HepG2 (cell line): ENCODE measurements around the gene OBP2A. TPM values are rescaled to one million over a fixed set of nuclear protein-coding genes. Genes with fewer than 3 reads are reported as not detected.

Experiments used
- ASH2L ChIP-seq: fragments of 300-600, 200-600 bp; sonication (generic); IDR thresholded peaks from 2 replicates; pipeline ENCODE4 v1.7.0; 2017; ENCODE audit warnings: low read depth, mild to moderate bottlenecking, moderate library complexity, mixed read lengths, low read length; ENCODE audit not compliant: insufficient read length
- FOSL2 ChIP-seq: sonication (generic); formaldehyde crosslinking; IDR thresholded peaks from 2 replicates; pipeline ENCODE4 v1.4.0; 2020; ENCODE audit warnings: missing genetic modification reagents
- HBP1 ChIP-seq: IDR thresholded peaks from 2 replicates; pipeline ENCODE4 v1.6.1; 2016; ENCODE audit warnings: low read depth, control low read depth
- KMT2A ChIP-seq: sonication (generic); formaldehyde crosslinking; IDR thresholded peaks from 2 replicates; pipeline ENCODE4 v1.4.0; 2020; ENCODE audit warnings: missing genetic modification reagents
- MAZ ChIP-seq, 2 experiments: sonication (generic) in 1 of 2; formaldehyde crosslinking in 1 of 2; IDR thresholded peaks; 2 replicates each; pipeline versions ENCODE4 v1.5.0 to v1.6.1; 2012 to 2020; ENCODE audit warnings: low read depth in 2 of 2, mild to moderate bottlenecking in 2 of 2, borderline replicate concordance in 1 of 2, improper control_type of control experiment in 1 of 2, low read length in 1 of 2, missing genetic modification reagents in 1 of 2, moderate library complexity in 1 of 2
- MYPOP ChIP-seq: sonication (generic); formaldehyde crosslinking; IDR thresholded peaks from 2 replicates; pipeline ENCODE4 v1.8.1; 2023; ENCODE audit warnings: mild to moderate bottlenecking, moderate library complexity, missing genetic modification reagents
- NR2F6 ChIP-seq, 2 experiments: IDR thresholded peaks; 2 replicates each; pipeline ENCODE4 v1.6.1; 2016; ENCODE audit warnings: antibody characterized with exemption in 1 of 2, mild to moderate bottlenecking in 1 of 2
- POGZ ChIP-seq: sonication (generic); formaldehyde crosslinking; IDR thresholded peaks from 2 replicates; pipeline ENCODE4 v1.4.0; 2020; ENCODE audit warnings: mild to moderate bottlenecking, missing genetic modification reagents
- TAF15 ChIP-seq: fragments of 200-400 bp; formaldehyde crosslinking; IDR thresholded peaks from one replicate; pipeline ENCODE4 v1.6.1; 2018; ENCODE audit warnings: mild to moderate bottlenecking, low read depth, low read length; ENCODE audit not compliant: poor library complexity, severe bottlenecking
- TBX2 ChIP-seq: sonication (generic); formaldehyde crosslinking; IDR thresholded peaks from 2 replicates; pipeline ENCODE4 v1.5.0; 2020; ENCODE audit warnings: missing genetic modification reagents, mild to moderate bottlenecking, borderline replicate concordance
- TGIF2 ChIP-seq: IDR thresholded peaks from 2 replicates; pipeline ENCODE4 v1.6.1; 2016; ENCODE audit warnings: control low read depth, missing compliant biosample characterization
- ZBTB4 ChIP-seq: sonication (generic); formaldehyde crosslinking; IDR thresholded peaks from 2 replicates; pipeline ENCODE4 v1.4.0; 2020; ENCODE audit warnings: missing genetic modification reagents, mild to moderate bottlenecking, borderline replicate concordance
- ZFAT ChIP-seq: sonication (generic); formaldehyde crosslinking; conservative IDR thresholded peaks from 2 replicates; pipeline ENCODE4 v1.8.1; 2023; ENCODE audit warnings: missing genetic modification reagents, inconsistent platforms
- ZNF232 ChIP-seq: sonication (generic); formaldehyde crosslinking; IDR thresholded peaks from 2 replicates; pipeline ENCODE4 v1.4.0; 2020; ENCODE audit warnings: missing genetic modification reagents, borderline replicate concordance
- ZNF251 ChIP-seq: sonication (generic); formaldehyde crosslinking; IDR thresholded peaks from 2 replicates; pipeline ENCODE4 v1.9.0; 2021; ENCODE audit warnings: mild to moderate bottlenecking, missing genetic modification reagents
- ZNF274 ChIP-seq: sonication (generic); formaldehyde crosslinking; IDR thresholded peaks from 2 replicates; pipeline ENCODE4 v1.5.1; 2020; ENCODE audit warnings: mild to moderate bottlenecking, missing genetic modification reagents
- ZNF329 ChIP-seq: sonication (generic); formaldehyde crosslinking; IDR thresholded peaks from 2 replicates; pipeline ENCODE4 v1.9.0; 2021; ENCODE audit warnings: low read depth, mild to moderate bottlenecking, missing genetic modification reagents
- ZNF331 ChIP-seq: sonication (generic); formaldehyde crosslinking; IDR thresholded peaks from 2 replicates; pipeline ENCODE4 v1.4.0; 2020; ENCODE audit warnings: missing genetic modification reagents
- ZNF33B ChIP-seq: sonication (generic); formaldehyde crosslinking; IDR thresholded peaks from 2 replicates; pipeline ENCODE4 v1.5.1; 2020; ENCODE audit warnings: mild to moderate bottlenecking, missing genetic modification reagents
- ZNF546 ChIP-seq: sonication (generic); formaldehyde crosslinking; conservative IDR thresholded peaks from 2 replicates; pipeline ENCODE4 v1.8.1; 2023; ENCODE audit warnings: mild to moderate bottlenecking, missing genetic modification reagents
- ZNF709 ChIP-seq: sonication (generic); formaldehyde crosslinking; IDR thresholded peaks from 2 replicates; pipeline ENCODE4 v1.5.0; 2020; ENCODE audit warnings: mild to moderate bottlenecking, missing genetic modification reagents
- ZNF746 ChIP-seq: sonication (generic); formaldehyde crosslinking; IDR thresholded peaks from 2 replicates; pipeline ENCODE4 v1.8.0; 2022; ENCODE audit warnings: mild to moderate bottlenecking, missing genetic modification reagents
- ZNF850 ChIP-seq: sonication (generic); formaldehyde crosslinking; conservative IDR thresholded peaks from 2 replicates; pipeline ENCODE4 v1.9.0; 2021; ENCODE audit warnings: mild to moderate bottlenecking, missing genetic modification reagents
- ZSCAN9 ChIP-seq: IDR thresholded peaks from 2 replicates; pipeline ENCODE4 v1.6.1; 2016; ENCODE audit warnings: borderline replicate concordance
- polyA plus RNA-seq, 8 experiments: library from polyadenylated mRNA; depleted of rRNA in 3 of 8; stranded (reverse) in 7 of 8; unstranded in 1 of 8; fragments of >200 nt; fragmentation: Illumina TruSeq in 4 of 8; extraction: Trizol in 4 of 8; gene quantifications; 2 replicates each; pipeline versions ENCODE4 v1.2.1 to v1.2.3, GENCODE V29; 2011 to 2016; ENCODE audit warnings: low read depth in 4 of 8, missing spikeins in 1 of 8, mixed read lengths in 1 of 8; ENCODE audit not compliant: insufficient read depth in 1 of 8
- total RNA-seq, 5 experiments: library from RNA; depleted of rRNA; stranded (reverse); fragments of >200 nt; fragmentation: Illumina TruSeq; extraction: Trizol; gene quantifications; 2 replicates each; pipeline ENCODE4 v1.2.3, GENCODE V29; 2016; ENCODE audit warnings: low read depth in 1 of 5

OBP2A gene
- total and polyA plus RNA-seq, 2 of the 13 experiments (the other 11 are each of a cell fraction or from before 2014, with no cell fraction given) = 0.32 TPM; not detected in 1

GRCh38 chr9:135500525-135501260 is 45.2 kb upstream of the OBP2A start, which contains the start of gene MRPS2 (continued):
- TF ChIP-seq HBP1 (CRISPR knock-in tag) (0 out of 2 replicates have a peak, but pooled peaks have one; percentile 39), MAZ (IDR thresholded peaks at IDR 0.05; ENCODE audit: borderline replicate concordance, low read depth, low read length) (peak; percentile 92), MAZ (CRISPR knock-in tag; IDR thresholded peaks at IDR 0.05; ENCODE audit: low read depth) (peak; percentile 66), ZSCAN9 (no peak; the same call in 1 of the 2 replicates), ZNF850 (CRISPR knock-in tag) (0 out of 2 replicates have a peak, but pooled peaks have one; percentile 27), POGZ (CRISPR knock-in tag) (peak; percentile 78), ZNF251 (CRISPR knock-in tag) (0 out of 2 replicates have a peak, but pooled peaks have one; percentile 28), TBX2 (CRISPR knock-in tag) (peak; percentile 43), ZNF709 (peak; percentile 95), ZNF329 (CRISPR knock-in tag) (peak; percentile 75; the same call in 1 of the 2 replicates), MYPOP (peak; percentile 86), ZFAT (CRISPR knock-in tag) (no peak), ZNF232 (CRISPR knock-in tag) (peak; percentile 71; the same call in 1 of the 2 replicates), ZNF331 (CRISPR knock-in tag) (peak; percentile 77), NR2F6 (IDR thresholded peaks at IDR 0.05) (no peak; the same call in 1 of the 2 replicates), NR2F6 (CRISPR knock-in tag; IDR thresholded peaks at IDR 0.05) (peak; percentile 86), ZBTB4 (CRISPR knock-in tag) (no peak), TAF15 (no peak), ZNF746 (CRISPR knock-in tag) (peak; percentile 74; the same call in 1 of the 2 replicates), TGIF2 (CRISPR knock-in tag) (peak; percentile 75; the same call in 1 of the 2 replicates), ZNF33B (CRISPR knock-in tag) (peak; percentile 68; the same call in 1 of the 2 replicates), KMT2A (peak; percentile 84), ZNF546 (CRISPR knock-in tag) (no peak), ZNF274 (peak; percentile 68), FOSL2 (peak; percentile 44), ASH2L (no peak)
